H1 (cell line): ENCODE measurements around the gene RAB3IP. TPM values are rescaled to one million over a fixed set of nuclear protein-coding genes. Genes with fewer than 3 reads are reported as not detected.

Experiments
- CTCF ChIA-PET: fragments of 300-600 bp; sonication (Branson Sonifier 250); formaldehyde crosslinking; loops from one replicate; lab custom pipeline; 2021; ENCODE audit not compliant: partially characterized antibody; lab: Charles Lee
- POLR2A ChIA-PET: fragments of 300-600 bp; sonication (Branson Sonifier 250); formaldehyde crosslinking; loops from one replicate; lab custom pipeline; 2021; ENCODE audit warnings: inconsistent platforms; ENCODE audit not compliant: partially characterized antibody; lab: Charles Lee
- DNase-seq, 2 experiments: peaks; one replicate each; pipeline versions ENCODE4 v3.0.0 to v3.0.0-alpha.2; 2010 to 2022; ENCODE audit warnings: low spot score in 2 of 2, low read depth in 1 of 2, mixed read lengths in 1 of 2
- FAIRE-seq: peaks from 2 replicates; lab custom pipeline; 2011; peaks lifted over from hg19 to GRCh38; lab: Jason Lieb, UNC
- H2AFZ ChIP-seq: 2 replicates; pipeline ENCODE4 v1.8.1; 2012; ENCODE audit warnings: low read length, inconsistent platforms
- H2AK5ac ChIP-seq: 2 replicates; pipeline ENCODE4 v1.6.1; 2013; ENCODE audit warnings: low read depth, low read length
- H2BK120ac ChIP-seq: replicated peaks from 2 replicates; pipeline ENCODE3; 2013; ENCODE audit warnings: low read depth, low read length, inconsistent platforms
- H2BK12ac ChIP-seq: 2 replicates; pipeline ENCODE4 v1.6.1; 2013; ENCODE audit warnings: low read depth, low read length
- H2BK15ac ChIP-seq: 2 replicates; pipeline ENCODE4 v1.6.1; 2013; ENCODE audit warnings: low read length
- H2BK20ac ChIP-seq: 2 replicates; pipeline ENCODE4 v1.6.1; 2013; ENCODE audit warnings: low read length
- H2BK5ac ChIP-seq: 2 replicates; pipeline ENCODE4 v1.6.1; 2013; ENCODE audit warnings: low read depth, low read length
- H3K14ac ChIP-seq: 2 replicates; pipeline ENCODE4 v1.6.1; 2013; ENCODE audit warnings: inconsistent platforms; ENCODE audit not compliant: insufficient read length
- H3K18ac ChIP-seq: 2 replicates; pipeline ENCODE4 v1.6.1; 2013; ENCODE audit warnings: low read length; ENCODE audit errors: extremely low read depth
- H3K23ac ChIP-seq: 2 replicates; pipeline ENCODE4 v1.6.1; 2013; ENCODE audit warnings: inconsistent platforms; ENCODE audit not compliant: insufficient read length
- H3K23me2 ChIP-seq: 2 replicates; pipeline ENCODE4 v1.6.1; 2013; ENCODE audit warnings: low read depth, low read length
- H3K27ac ChIP-seq: 2 replicates; pipeline ENCODE4 v1.6.1; 2011; ENCODE audit warnings: low read depth, low read length, inconsistent platforms
- H3K27me3 ChIP-seq, 4 experiments: replicated peaks in 1 of 4; 1 replicate in 1 of 4; 2 replicates in 3 of 4; pipeline versions ENCODE4 v1.6.1 to v1.8.1; 2011 to 2013; ENCODE audit warnings: low read length in 3 of 4, mild to moderate bottlenecking in 3 of 4, inconsistent platforms in 2 of 4, mixed read lengths in 2 of 4, moderate library complexity in 1 of 4; ENCODE audit not compliant: control insufficient read depth in 3 of 4, insufficient read depth in 3 of 4; ENCODE audit errors: extremely low read depth in 1 of 4
- H3K36me3 ChIP-seq, 4 experiments: 2 replicates each; pipeline versions ENCODE4 v1.6.1 to v1.8.1; 2011 to 2013; ENCODE audit warnings: mild to moderate bottlenecking in 4 of 4, low read length in 3 of 4, moderate library complexity in 2 of 4, control low read depth in 1 of 4, inconsistent platforms in 1 of 4; ENCODE audit not compliant: insufficient read depth in 4 of 4, control insufficient read depth in 2 of 4
- H3K4ac ChIP-seq: replicated peaks from 2 replicates; pipeline ENCODE3; 2013; ENCODE audit warnings: low read length, low read depth, mixed read lengths, inconsistent platforms; ENCODE audit not compliant: insufficient read length
- H3K4me1 ChIP-seq, 4 experiments: replicated peaks in 1 of 4; 1 replicate in 1 of 4; 2 replicates in 3 of 4; pipeline versions ENCODE4 v1.6.1 to v1.8.1; 2011 to 2013; ENCODE audit warnings: low read length in 3 of 4, inconsistent platforms in 2 of 4, mixed read lengths in 1 of 4; ENCODE audit not compliant: insufficient read depth in 4 of 4, control insufficient read depth in 3 of 4
- H3K4me2 ChIP-seq, 2 experiments: 2 replicates each; pipeline versions ENCODE4 v1.6.1 to v1.8.1; 2011 to 2013; ENCODE audit warnings: low read depth in 2 of 2, low read length in 2 of 2, control low read depth in 1 of 2, inconsistent platforms in 1 of 2, mild to moderate bottlenecking in 1 of 2; ENCODE audit not compliant: insufficient read depth in 1 of 2
- H3K4me3 ChIP-seq, 4 experiments: fragments of 200-600, 300-600 bp in 1 of 4; sonication (generic), shearing (Covaris generic), sonication (Bioruptor Twin) in 1 of 4; 2 replicates each; pipeline versions ENCODE4 v1.5.1 to v1.8.1; 2011 to 2016; ENCODE audit warnings: low read length in 4 of 4, low read depth in 3 of 4, control low read depth in 2 of 4, inconsistent platforms in 2 of 4, mild to moderate bottlenecking in 2 of 4, mixed read lengths in 1 of 4, moderate library complexity in 1 of 4; ENCODE audit not compliant: insufficient read depth in 2 of 4; ENCODE audit errors: extremely low read depth in 1 of 4
- H3K56ac ChIP-seq: replicated peaks from 2 replicates; pipeline ENCODE3; 2013; ENCODE audit warnings: low read depth, mild to moderate bottlenecking, mixed read lengths, low read length, inconsistent platforms; ENCODE audit not compliant: insufficient read length
- H3K79me1 ChIP-seq: 2 replicates; pipeline ENCODE4 v1.6.1; 2013; ENCODE audit warnings: low read depth, low read length, control low read depth
- H3K79me2 ChIP-seq, 2 experiments: 2 replicates each; pipeline versions ENCODE4 v1.6.1 to v1.8.1; 2012 to 2013; ENCODE audit warnings: low read length in 2 of 2, mild to moderate bottlenecking in 2 of 2, inconsistent platforms in 1 of 2; ENCODE audit not compliant: insufficient read depth in 2 of 2, control insufficient read depth in 1 of 2
- H3K9ac ChIP-seq, 4 experiments: replicated peaks in 1 of 4; 1 replicate in 1 of 4; 2 replicates in 3 of 4; pipeline versions ENCODE4 v1.6.1 to v1.8.1; 2011 to 2013; ENCODE audit warnings: low read depth in 3 of 4, low read length in 3 of 4, control low read depth in 2 of 4, mild to moderate bottlenecking in 2 of 4, moderate library complexity in 2 of 4, inconsistent platforms in 1 of 4; ENCODE audit errors: extremely low read depth in 1 of 4
- H3K9me3 ChIP-seq, 2 experiments: 2 replicates each; pipeline versions ENCODE4 v1.6.1 to v1.8.1; 2012 to 2013; ENCODE audit warnings: mild to moderate bottlenecking in 2 of 2, moderate library complexity in 2 of 2, control low read depth in 1 of 2, inconsistent platforms in 1 of 2, low read depth in 1 of 2, low read length in 1 of 2, mixed read lengths in 1 of 2; ENCODE audit not compliant: insufficient read depth in 2 of 2
- H4K20me1 ChIP-seq, 2 experiments: replicated peaks in 1 of 2; 2 replicates each; pipeline versions ENCODE3 to v1.8.1; 2011 to 2013; ENCODE audit warnings: inconsistent platforms in 2 of 2, low read length in 2 of 2, mild to moderate bottlenecking in 1 of 2; ENCODE audit not compliant: insufficient read depth in 2 of 2, control insufficient read depth in 1 of 2
- H4K5ac ChIP-seq: 2 replicates; pipeline ENCODE4 v1.6.1; 2013; ENCODE audit warnings: low read length, low read depth, mixed read lengths, inconsistent platforms; ENCODE audit not compliant: insufficient read length
- H4K8ac ChIP-seq: 2 replicates; pipeline ENCODE4 v1.8.0; 2013; ENCODE audit warnings: mild to moderate bottlenecking, moderate library complexity, low read length, inconsistent platforms; ENCODE audit not compliant: insufficient read depth; ENCODE audit errors: extremely low read depth
- H4K91ac ChIP-seq: replicated peaks from 2 replicates; pipeline ENCODE3; 2013; ENCODE audit warnings: low read length, mixed read lengths, inconsistent platforms; ENCODE audit not compliant: insufficient read length
- CBX5 ChIP-seq: fragments of 300-800, 300-1000 bp; sonication (generic); IDR thresholded peaks from 2 replicates; pipeline ENCODE4 v1.7.1; 2016; ENCODE audit warnings: antibody characterized with exemption, low read length, low read depth
- CBX8 ChIP-seq: fragments of 300-800, 300-1000 bp; sonication (generic); IDR thresholded peaks from 2 replicates; pipeline ENCODE4 v1.7.1; 2016; ENCODE audit warnings: low read depth, low read length, borderline replicate concordance
- EP300 ChIP-seq, 2 experiments: IDR thresholded peaks; 1 replicate in 1 of 2; 2 replicates in 1 of 2; pipeline ENCODE4 v1.6.1; 2011 to 2012; ENCODE audit warnings: low read depth in 2 of 2, low read length in 2 of 2, mild to moderate bottlenecking in 2 of 2, borderline replicate concordance in 1 of 2, inconsistent platforms in 1 of 2, moderate library complexity in 1 of 2
- EZH2 ChIP-seq: fragments of 200-600 bp; sonication (generic); IDR thresholded peaks from 2 replicates; pipeline ENCODE4 v1.7.1; 2012; ENCODE audit warnings: low read depth, mild to moderate bottlenecking, moderate library complexity, low read length, inconsistent platforms; ENCODE audit not compliant: severe bottlenecking
- GTF2F1 ChIP-seq: IDR thresholded peaks from 2 replicates; pipeline ENCODE4 v1.6.1; 2012; ENCODE audit warnings: low read depth, low read length, improper control_type of control experiment, borderline replicate concordance
- KDM1A ChIP-seq: fragments of 200-600, 300-600 bp; sonication (generic); IDR thresholded peaks from 2 replicates; pipeline ENCODE4 v1.7.1; 2016; ENCODE audit warnings: mild to moderate bottlenecking, low read length, borderline replicate concordance
- POU5F1 ChIP-seq: IDR thresholded peaks from 2 replicates; pipeline ENCODE4 v1.6.1; 2011; ENCODE audit warnings: low read depth, mild to moderate bottlenecking, low read length, moderate library complexity
- TAF1 ChIP-seq: IDR thresholded peaks from 2 replicates; pipeline ENCODE4 v1.6.1; 2011; ENCODE audit warnings: mild to moderate bottlenecking, low read depth, low read length
- TBP ChIP-seq: IDR thresholded peaks from 2 replicates; pipeline ENCODE4 v1.6.1; 2011; ENCODE audit warnings: low read depth, low read length, improper control_type of control experiment
- ZNF274 ChIP-seq: IDR thresholded peaks from 2 replicates; pipeline ENCODE4 v1.7.0; 2012; ENCODE audit warnings: low read length, borderline replicate concordance; ENCODE audit errors: extremely low read depth
- WGBS, 2 experiments: shearing (Covaris generic) in 1 of 2; methylation state at CpG; one replicate each; pipeline versions ENCODE4 v1.1.6 to v1.1.7; 2013 to 2015; ENCODE audit warnings: low lambda C conversion rate in 2 of 2, mixed read lengths in 2 of 2, inconsistent platforms in 1 of 2, low coverage in 1 of 2, missing lambda C conversion rate in 1 of 2; ENCODE audit not compliant: insufficient replicate concordance in 2 of 2, insufficient coverage in 1 of 2, insufficient read length in 1 of 2; ENCODE audit errors: extremely low coverage in 1 of 2, missing lambda C conversion rate in 1 of 2; 5-methylcytosine and 5-hydroxymethylcytosine counted together
- polyA plus RNA-seq, 7 experiments: library from polyadenylated mRNA; depleted of rRNA in 3 of 7; stranded (reverse) in 5 of 7; unstranded in 2 of 7; fragments of >200 nt in 5 of 7; fragments of 200-250 nt in 2 of 7; gene quantifications; 1 replicate in 5 of 7; 2 replicates in 1 of 7; 4 replicates in 1 of 7; pipeline versions ENCODE4 v1.2.1 to v1.2.3, GENCODE V29; 2011 to 2013; ENCODE audit warnings: missing spikeins in 2 of 7, mixed read lengths in 2 of 7
- total RNA-seq: library from RNA; stranded (reverse); fragmentation: NEBNext Ultra II Directional; extraction: Animal tissue kit (Norgen Biotek cat#: 25700); gene quantifications from 2 replicates; pipeline ENCODE4 v1.2.1, GENCODE V29; 2021

The RAB3IP gene
- total and polyA plus RNA-seq, 2 of the 8 experiments (the other 6 are each of a cell fraction or from before 2014, with no cell fraction given), result 17.7 to 34.6 TPM

DNA sequence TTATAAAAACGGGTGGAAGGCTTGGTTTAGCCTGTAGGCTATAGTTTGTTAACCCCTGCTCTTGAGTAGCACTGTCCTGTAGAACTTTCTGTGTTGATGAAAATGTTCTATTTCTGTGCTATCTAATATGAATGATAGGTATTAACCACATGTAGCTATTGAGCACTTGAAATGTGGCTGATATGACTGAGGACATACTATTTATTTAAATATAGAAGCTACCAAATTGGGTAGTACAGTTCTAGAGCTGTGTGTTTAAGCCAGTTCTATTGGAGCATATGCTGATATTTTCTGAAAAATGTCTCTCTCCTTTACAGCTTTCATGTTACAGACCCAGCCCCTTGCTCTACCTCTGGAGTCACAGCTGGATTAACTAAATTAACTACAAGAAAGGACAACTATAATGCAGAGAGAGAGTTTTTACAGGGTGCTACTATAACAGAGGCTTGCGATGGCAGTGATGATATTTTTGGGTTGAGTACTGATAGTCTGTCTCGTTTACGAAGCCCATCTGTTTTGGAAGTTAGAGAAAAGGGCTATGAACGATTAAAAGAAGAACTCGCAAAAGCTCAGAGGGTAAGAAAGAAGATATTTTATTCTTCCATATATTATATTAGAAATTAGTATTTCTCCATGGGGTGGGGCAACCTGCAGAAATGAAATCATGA lies 17.6 kb downstream of the RAB3IP start:
- H2AK5ac ChIP-seq, result no peak overlapping the region
- H4K5ac ChIP-seq, result no peak overlapping the region
- H3K18ac ChIP-seq, result no peak overlapping the region
- H2BK20ac ChIP-seq, result no peak overlapping the region
- H3K36me3 ChIP-seq, result peaks cover 0 to 15% (median 7%) of the 10 kb centered on the region in 4 experiments; a peak in 5 of 8 replicates
- peaks cover 8% of the 10 kb centered on the region in 2 experiments; a peak in 2 of 4 replicates for H3K9me3 ChIP-seq
- no peaks in the 10 kb centered on the region for H3K79me1 ChIP-seq
- H4K20me1 ChIP-seq, result no peaks in the 10 kb centered on the region
- no peak overlapping the region for H4K8ac ChIP-seq
- 90% methylated on average over 6 of the region's 6 CpGs; no CpG with 5 or more reads in 1 of the 2 experiments for WGBS, 2 experiments
- H2BK5ac ChIP-seq, result no peak overlapping the region
- H3K4me3 ChIP-seq, result no peak overlapping the region
- FAIRE-seq (no peak), DNase-seq (no peak)
- H3K27ac ChIP-seq, result no peak overlapping the region
- no peak overlapping the region for H3K4me2 ChIP-seq
- H3K27me3 ChIP-seq, result no peaks in the 10 kb centered on the region
- H3K4ac ChIP-seq, result no peak overlapping the region
- no peaks in the 10 kb centered on the region for H3K23me2 ChIP-seq
- POLR2A ChIA-PET, result no interaction called here
- no peak overlapping the region for H3K23ac ChIP-seq
- TF ChIP-seq CBX5 (no peak), ZNF274 (no peak), GTF2F1 (no peak), TBP (no peak), POU5F1 (no peak), EZH2 (no peak), TAF1 (no peak), CBX8 (no peak), EP300 (IDR thresholded peaks at IDR 0.05; ENCODE audit: borderline replicate concordance in 1 of 2, low read depth in 2 of 2, low read length in 2 of 2) (no peak), KDM1A (no peak)
- H3K4me1 ChIP-seq, result no peaks in the 10 kb centered on the region
- no peak overlapping the region for H3K14ac ChIP-seq
- peaks cover 0 to 5% of the 10 kb centered on the region in 2 experiments; a peak in 2 of 4 replicates for H3K79me2 ChIP-seq
- H2AFZ ChIP-seq, result no peak overlapping the region
- H2BK15ac ChIP-seq, result no peak overlapping the region
- no peak overlapping the region for H2BK120ac ChIP-seq
- no peak overlapping the region for H3K56ac ChIP-seq
- CTCF ChIA-PET, result interaction anchor here (0.6 to 1.0 kb wide), 3 partner anchors 17 to 389 kb away, joined by 3 read pairs; no protein-coding TSS in a partner anchor
- no peak overlapping the region for H4K91ac ChIP-seq
- no peak overlapping the region for H3K9ac ChIP-seq
- no peak overlapping the region for H2BK12ac ChIP-seq
